OCI-LY7 (cell line): Measurements from ENCODE around the gene RARG.

ENCODE experiments used
- EZH2phosphoT487 ChIP-seq: fragments of 200-600 bp; sonication (generic); IDR thresholded peaks from 2 replicates; pipeline ENCODE4 v1.6.1; 2018; ENCODE audit warnings: low read depth, borderline replicate concordance, mild to moderate bottlenecking, mixed run types, antibody characterized with exemption, low read length, moderate library complexity, mixed read lengths
- TF ChIP-seq, protein P1 (sequence below): fragments of 200-600 bp; sonication (generic); conservative IDR thresholded peaks from 2 replicates; pipeline ENCODE4 v1.5.1; 2014; ENCODE audit warnings: mild to moderate bottlenecking, antibody characterized with exemption, low read length, moderate library complexity, mixed read lengths

DNA sequence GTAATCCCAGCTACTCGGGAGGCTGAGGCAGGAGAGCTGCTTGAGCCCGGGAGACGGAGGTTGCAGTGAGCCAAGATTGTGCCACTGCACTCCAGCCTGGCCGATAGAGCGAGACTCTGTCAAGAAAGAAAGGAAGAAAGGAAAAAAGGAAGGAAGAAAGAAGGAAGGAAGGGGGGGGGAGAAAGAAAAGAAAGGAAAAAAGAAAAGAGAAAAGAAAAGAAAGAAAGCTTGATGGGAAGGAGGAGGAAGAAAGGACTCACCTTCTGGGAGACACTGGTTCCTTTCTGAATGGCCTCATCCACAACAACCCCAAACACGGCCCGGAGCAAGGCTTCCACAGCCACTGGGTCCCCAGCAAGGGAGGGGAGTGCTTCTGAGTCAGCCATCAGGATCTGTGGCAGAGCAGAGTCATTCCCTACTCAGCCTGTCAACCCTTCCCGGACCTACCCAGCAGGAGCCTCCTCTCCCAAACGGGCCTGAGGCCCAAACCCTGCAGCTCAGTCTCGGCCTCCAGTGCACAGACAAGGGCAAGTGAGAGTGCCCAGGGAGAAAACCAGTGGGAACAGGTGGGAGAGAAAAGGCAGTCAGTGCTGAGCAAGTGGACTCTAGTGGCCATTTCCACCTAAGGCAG, 58.8 kb downstream of the RARG start:
- TF ChIP-seq, protein P1, sequence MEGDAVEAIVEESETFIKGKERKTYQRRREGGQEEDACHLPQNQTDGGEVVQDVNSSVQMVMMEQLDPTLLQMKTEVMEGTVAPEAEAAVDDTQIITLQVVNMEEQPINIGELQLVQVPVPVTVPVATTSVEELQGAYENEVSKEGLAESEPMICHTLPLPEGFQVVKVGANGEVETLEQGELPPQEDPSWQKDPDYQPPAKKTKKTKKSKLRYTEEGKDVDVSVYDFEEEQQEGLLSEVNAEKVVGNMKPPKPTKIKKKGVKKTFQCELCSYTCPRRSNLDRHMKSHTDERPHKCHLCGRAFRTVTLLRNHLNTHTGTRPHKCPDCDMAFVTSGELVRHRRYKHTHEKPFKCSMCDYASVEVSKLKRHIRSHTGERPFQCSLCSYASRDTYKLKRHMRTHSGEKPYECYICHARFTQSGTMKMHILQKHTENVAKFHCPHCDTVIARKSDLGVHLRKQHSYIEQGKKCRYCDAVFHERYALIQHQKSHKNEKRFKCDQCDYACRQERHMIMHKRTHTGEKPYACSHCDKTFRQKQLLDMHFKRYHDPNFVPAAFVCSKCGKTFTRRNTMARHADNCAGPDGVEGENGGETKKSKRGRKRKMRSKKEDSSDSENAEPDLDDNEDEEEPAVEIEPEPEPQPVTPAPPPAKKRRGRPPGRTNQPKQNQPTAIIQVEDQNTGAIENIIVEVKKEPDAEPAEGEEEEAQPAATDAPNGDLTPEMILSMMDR, result no peak
- no peak for TF ChIP-seq EZH2phosphoT487
